ENCODE measurements around the gene C1orf74. TPM values are rescaled to one million over a fixed set of nuclear protein-coding genes. Genes with fewer than 3 reads are reported as not detected.

The C1orf74 gene
- total RNA-seq, 1 experiment from 2014 or later, result 4.9 TPM

GRCh38 chr1:209755926-209756614 is 28.3 kb downstream of the C1orf74 start, which contains the start of gene TRAF3IP3:
Gene TRAF3IP3, plus strand, starts transcription at chr1:209756053. Its CDS starts 3,987 bp downstream, at chr1:209760040.
- H3K4me3 Mint-ChIP-seq (ENCODE audit: low read depth, unreplicated experiment), result no peak within 1 kb of the TSS
- no peaks in the 10 kb centered on the region for H3K36me3 Mint-ChIP-seq (ENCODE audit: insufficient read depth, unreplicated experiment)
- CTCF ChIA-PET, result no interaction called here
- intact Hi-C loops (cut with micrococcal nuclease; ENCODE audit: unreplicated experiment), result no loop called here
- peaks cover 28% of the 10 kb centered on the region for H3K27me3 Mint-ChIP-seq (ENCODE audit: unreplicated experiment)
- no peaks in the 10 kb centered on the region for H3K4me1 Mint-ChIP-seq (ENCODE audit: low read depth, unreplicated experiment)
- DNase-seq, result no peak
- no peaks in the 10 kb centered on the region for H3K9me3 Mint-ChIP-seq (ENCODE audit: low read depth, unreplicated experiment)
- no peak for TF ChIP-seq CTCF (IDR thresholded peaks at IDR 0.05; ENCODE audit: unreplicated experiment)
- no peak within 1 kb of the TSS for H3K27ac Mint-ChIP-seq (ENCODE audit: unreplicated experiment)
- BruUV-seq (replicated peaks), result no TSS peak

DNA sequence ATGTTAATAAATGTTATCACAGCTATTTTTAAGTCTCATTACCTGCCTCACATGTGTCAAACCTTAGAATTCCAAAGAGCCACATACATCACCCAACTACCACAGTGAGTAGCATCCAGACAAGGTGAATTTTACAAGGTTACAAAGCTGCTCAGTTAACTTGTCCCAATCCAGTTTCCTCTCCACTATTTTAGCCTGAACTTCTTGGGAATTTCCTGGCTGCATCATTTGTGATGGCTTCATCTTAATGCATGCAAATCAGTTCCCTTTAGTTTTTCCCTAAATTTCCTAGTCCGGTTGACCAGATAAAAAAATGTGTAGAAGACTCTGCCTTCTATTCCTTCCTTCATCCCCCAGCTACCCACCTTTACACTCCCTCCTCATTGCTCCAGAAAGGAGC is 29.1 kb downstream of the C1orf74 start:
- Mint-ChIP-seq H3K27me3 (ENCODE audit: unreplicated experiment) (peaks cover 25% of the 10 kb centered on the region), H3K4me1 (ENCODE audit: low read depth, unreplicated experiment) (no peaks in the 10 kb centered on the region), H3K4me3 (ENCODE audit: low read depth, unreplicated experiment) (no peak overlapping the region), H3K9me3 (ENCODE audit: low read depth, unreplicated experiment) (no peaks in the 10 kb centered on the region), H3K27ac (ENCODE audit: unreplicated experiment) (no peak overlapping the region), H3K36me3 (ENCODE audit: insufficient read depth, unreplicated experiment) (no peaks in the 10 kb centered on the region)
- intact Hi-C loops (cut with micrococcal nuclease; ENCODE audit: unreplicated experiment), result no loop called here
- no peak for DNase-seq
- CTCF ChIA-PET, result interaction anchor here (0.5 to 1.4 kb wide), 2 partner anchors 8 to 618 kb away, joined by 3 read pairs; no protein-coding TSS in a partner anchor
- no TSS peak for BruUV-seq (replicated peaks)
- no peak for TF ChIP-seq CTCF (IDR thresholded peaks at IDR 0.05; ENCODE audit: unreplicated experiment)

GRCh38 chr1:209752890-209753289 is 31.5 kb downstream of the C1orf74 start:
- no peaks in the 10 kb centered on the region for H3K9me3 Mint-ChIP-seq (ENCODE audit: low read depth, unreplicated experiment)
- H3K4me1 Mint-ChIP-seq (ENCODE audit: low read depth, unreplicated experiment), result peaks cover 8% of the 10 kb centered on the region
- no peak overlapping the region for H3K27ac Mint-ChIP-seq (ENCODE audit: unreplicated experiment)
- intact Hi-C loops (cut with micrococcal nuclease; ENCODE audit: unreplicated experiment), result no loop called here
- no peaks in the 10 kb centered on the region for H3K36me3 Mint-ChIP-seq (ENCODE audit: insufficient read depth, unreplicated experiment)
- CTCF ChIA-PET, result no interaction called here
- no TSS peak for BruUV-seq (replicated peaks)
- no peak overlapping the region for H3K4me3 Mint-ChIP-seq (ENCODE audit: low read depth, unreplicated experiment)
- DNase-seq, result no peak
- peaks cover 1% of the 10 kb centered on the region for H3K27me3 Mint-ChIP-seq (ENCODE audit: unreplicated experiment)
- TF ChIP-seq CTCF (IDR thresholded peaks at IDR 0.05; ENCODE audit: unreplicated experiment), result no peak

DNA sequence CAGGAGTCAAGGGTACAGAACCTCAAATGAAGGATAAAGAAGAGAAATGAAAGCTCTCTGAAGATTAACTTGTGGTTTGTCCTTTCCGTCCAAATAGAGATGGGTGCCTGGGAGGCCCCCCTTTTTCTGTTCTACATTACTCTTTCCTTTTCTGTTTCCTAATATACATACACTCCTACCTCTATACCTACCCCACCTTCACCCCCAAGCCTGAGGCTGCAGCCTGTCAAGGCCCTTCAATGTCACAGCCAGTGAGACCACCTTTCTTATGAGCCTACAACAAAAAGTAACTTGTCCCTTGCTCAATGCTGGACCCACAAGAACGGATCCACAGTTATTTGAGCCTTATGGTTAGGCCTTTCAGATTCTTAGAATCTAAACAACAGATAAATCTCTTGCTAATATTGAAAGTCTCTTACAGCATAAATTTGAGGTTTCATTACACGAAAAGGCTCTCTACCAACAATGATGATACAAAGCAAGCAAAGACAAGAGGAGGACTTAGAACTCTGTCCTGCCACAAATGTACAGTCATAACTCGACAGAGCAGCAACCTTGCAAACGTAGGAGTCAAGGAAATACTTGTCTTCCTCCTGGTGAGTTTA is 32.6 kb downstream of the C1orf74 start:
- Mint-ChIP-seq H3K4me3 (ENCODE audit: low read depth, unreplicated experiment) (no peak overlapping the region), H3K27me3 (ENCODE audit: unreplicated experiment) (no peaks in the 10 kb centered on the region), H3K27ac (ENCODE audit: unreplicated experiment) (no peak overlapping the region), H3K9me3 (ENCODE audit: low read depth, unreplicated experiment) (no peaks in the 10 kb centered on the region), H3K36me3 (ENCODE audit: insufficient read depth, unreplicated experiment) (no peaks in the 10 kb centered on the region), H3K4me1 (ENCODE audit: low read depth, unreplicated experiment) (peaks cover 9% of the 10 kb centered on the region)
- DNase-seq, result no peak
- no TSS peak for BruUV-seq (replicated peaks)
- TF ChIP-seq CTCF (IDR thresholded peaks at IDR 0.05; ENCODE audit: unreplicated experiment), result no peak
- intact Hi-C loops (cut with micrococcal nuclease; ENCODE audit: unreplicated experiment), result no loop called here
- CTCF ChIA-PET, result no interaction called here

Measured in Calu3 (cell line).